ENCODE results near the gene TTC12. TPM values are rescaled to one million over a fixed set of nuclear protein-coding genes. Genes with fewer than 3 reads are reported as not detected.

TTC12 gene
- total and polyA plus RNA-seq, 2 of the 13 experiments (the other 11 are each of a cell fraction or from before 2014, with no cell fraction given), result 5.4 to 11.6 TPM

- Histone ChIP-seq H4K20me1 (ENCODE audit: insufficient read depth, low read length) (no peaks in the 10 kb centered on the region), H3K9me3 (ENCODE audit: low read length) (no peaks in the 10 kb centered on the region), H3K79me2 (ENCODE audit: insufficient read depth, low read length) (no peaks in the 10 kb centered on the region), H2AFZ (ENCODE audit: low read length) (no peak overlapping the region), H3K27me3 (ENCODE audit: control insufficient read depth in 1 of 2, insufficient read depth in 2 of 2, low read length in 2 of 2) (peaks cover 4 to 28% of the 10 kb centered on the region in 2 experiments; a peak in 3 of 5 replicates), H3K4me2 (ENCODE audit: low read depth, low read length) (no peak overlapping the region), H3K4me3 (replicated peaks in 1 of 3; ENCODE audit: insufficient read depth in 1 of 3, low read depth in 2 of 3, low read length in 3 of 3) (no peak overlapping the region), H3K4me1 (ENCODE audit: insufficient read depth, low read length) (no peaks in the 10 kb centered on the region), H3K9ac (ENCODE audit: insufficient read depth, low read depth, low read length) (no peak overlapping the region), H3K36me3 (replicated peaks in 1 of 2; ENCODE audit: control insufficient read depth in 1 of 2, insufficient read depth in 2 of 2, low read length in 2 of 2) (no peaks in the 10 kb centered on the region), H3K27ac (ENCODE audit: extremely low read length, insufficient read depth, low read length) (no peak overlapping the region)
- POLR2A ChIA-PET, result no interaction called here
- 21% methylated on average over 2 of the region's 3 CpGs for WGBS (ENCODE audit: low lambda C conversion rate)
- ATAC-seq, result no peak
- CTCF ChIA-PET (ENCODE audit: low intra/inter-chr PET ratio, low total read pairs), result no interaction called here
- no peak for FAIRE-seq
- in situ Hi-C loops (cut with HindIII; ENCODE audit: extremely low pct_ligation_motif_present, low pct_unique_long_range_greater_than_20kb), result no loop called here
- intact Hi-C loops (cut with micrococcal nuclease; ENCODE audit: unreplicated experiment), result no loop called here
- no peak for DNase-seq (ENCODE audit: low spot score)
- BruUV-seq (replicated peaks), result no TSS peak
- TF ChIP-seq RBFOX2 (IDR thresholded peaks at IDR 0.05; ENCODE audit: low read depth, low read length) (no peak), ZNF646 (CRISPR knock-in tag; IDR thresholded peaks at IDR 0.05) (no peak), POLR2AphosphoS2 (IDR thresholded peaks at IDR 0.05; ENCODE audit: low read depth, low read length) (no peak), KLF6 (CRISPR knock-in tag; IDR thresholded peaks at IDR 0.05) (no peak), ZHX2 (IDR thresholded peaks at IDR 0.05; ENCODE audit: low read depth) (no peak), ZHX2 (CRISPR knock-in tag; IDR thresholded peaks at IDR 0.05; ENCODE audit: borderline replicate concordance) (no peak), DZIP1 (CRISPR knock-in tag; IDR thresholded peaks at IDR 0.05) (no peak), THAP8 (CRISPR knock-in tag; IDR thresholded peaks at IDR 0.05; ENCODE audit: borderline replicate concordance) (no peak), TAF1 (CRISPR knock-in tag; IDR thresholded peaks at IDR 0.05) (no peak)
Measured at GRCh38 chr11:113411536-113411935, 97.2 kb downstream of the TTC12 start.

Measured in HepG2 (cell line).